Measurements from ENCODE around the gene ELOVL5.

GRCh38 chr6:53230775-53231467, 117.8 kb downstream of the ELOVL5 start:
- TF ChIP-seq EZH2phosphoT487 (IDR thresholded peaks at IDR 0.05) (no peak), CTCF (IDR thresholded peaks at IDR 0.05) (no peak)

Measured in neural progenitor cell (in vitro differentiated cells).